Superior temporal gyrus (tissue), 1 donor: ENCODE measurements around the gene GATAD2B.
A peak's percentile ranks its signal among the peaks of the same experiment; 100 is the strongest.

ENCODE experiments used
- DNase-seq: peaks from one replicate; pipeline ENCODE4 v3.0.0-alpha.2; 2016; ENCODE audit errors: extremely low spot score

Gene GATAD2B

GRCh38 chr1:153951801-153952200 lies 29.0 kb upstream of the GATAD2B start:
- DNase-seq: no peak

- no peak for DNase-seq
Observed at GRCh38 chr1:153951183-153951582, 28.4 kb upstream of the GATAD2B start.

- peak; percentile 78 for DNase-seq
Observed at GRCh38 chr1:153946622-153947241, 24.0 kb upstream of the GATAD2B start, which contains the start of gene DENND4B. DENND4B (minus strand) TSS chr1:153946718; CDS start chr1:153944374, 2,344 bp downstream.

GRCh38 chr1:153945795-153946621 lies 23.2 kb upstream of the GATAD2B start:
- DNase-seq: peak; percentile 69

GRCh38 chr1:153945131-153945794 lies 22.5 kb upstream of the GATAD2B start:
- DNase-seq: no peak

GRCh38 chr1:153944827-153945117 lies 22.0 kb upstream of the GATAD2B start:
- DNase-seq: no peak

GRCh38 chr1:153944005-153944826 lies 21.4 kb upstream of the GATAD2B start:
- no peak for DNase-seq

GRCh38 chr1:153942766-153943549 lies 20.2 kb upstream of the GATAD2B start:
- DNase-seq: no peak

- no peak for DNase-seq
Observed at GRCh38 chr1:153941826-153942725, 19.3 kb upstream of the GATAD2B start.

- no peak for DNase-seq
Observed at GRCh38 chr1:153940756-153941155, 18.0 kb upstream of the GATAD2B start.

GRCh38 chr1:153939476-153939875 lies 16.7 kb upstream of the GATAD2B start:
- DNase-seq: no peak

- DNase-seq: no peak
Observed at GRCh38 chr1:153938996-153939395, 16.2 kb upstream of the GATAD2B start.

GRCh38 chr1:153937331-153937730 lies 14.6 kb upstream of the GATAD2B start:
- no peak for DNase-seq

- no peak for DNase-seq
Observed at GRCh38 chr1:153936011-153936802, 13.4 kb upstream of the GATAD2B start.

GRCh38 chr1:153934746-153935145 lies 12.0 kb upstream of the GATAD2B start:
- DNase-seq: no peak

GRCh38 chr1:153933955-153934354 lies 11.2 kb upstream of the GATAD2B start:
- DNase-seq: no peak

GRCh38 chr1:153933430-153933829 lies 10.7 kb upstream of the GATAD2B start:
- no peak for DNase-seq

- DNase-seq: no peak
Observed at GRCh38 chr1:153932156-153933131, 9.7 kb upstream of the GATAD2B start.
